Suppressor macrophage treated with lipopolysaccharide for 1 hour (primary cell): ENCODE data around the gene CORO7.
"Not testable (repeated sequence)": the region's sequence is repeated elsewhere in the genome, so short reads cannot be mapped to it uniquely, and the experiment has no call there.

Source experiments
- DNase-seq, 3 donors: peaks; one replicate each; pipeline ENCODE4 v3.0.0-alpha.2; 2020 to 2022

Gene CORO7

DNA sequence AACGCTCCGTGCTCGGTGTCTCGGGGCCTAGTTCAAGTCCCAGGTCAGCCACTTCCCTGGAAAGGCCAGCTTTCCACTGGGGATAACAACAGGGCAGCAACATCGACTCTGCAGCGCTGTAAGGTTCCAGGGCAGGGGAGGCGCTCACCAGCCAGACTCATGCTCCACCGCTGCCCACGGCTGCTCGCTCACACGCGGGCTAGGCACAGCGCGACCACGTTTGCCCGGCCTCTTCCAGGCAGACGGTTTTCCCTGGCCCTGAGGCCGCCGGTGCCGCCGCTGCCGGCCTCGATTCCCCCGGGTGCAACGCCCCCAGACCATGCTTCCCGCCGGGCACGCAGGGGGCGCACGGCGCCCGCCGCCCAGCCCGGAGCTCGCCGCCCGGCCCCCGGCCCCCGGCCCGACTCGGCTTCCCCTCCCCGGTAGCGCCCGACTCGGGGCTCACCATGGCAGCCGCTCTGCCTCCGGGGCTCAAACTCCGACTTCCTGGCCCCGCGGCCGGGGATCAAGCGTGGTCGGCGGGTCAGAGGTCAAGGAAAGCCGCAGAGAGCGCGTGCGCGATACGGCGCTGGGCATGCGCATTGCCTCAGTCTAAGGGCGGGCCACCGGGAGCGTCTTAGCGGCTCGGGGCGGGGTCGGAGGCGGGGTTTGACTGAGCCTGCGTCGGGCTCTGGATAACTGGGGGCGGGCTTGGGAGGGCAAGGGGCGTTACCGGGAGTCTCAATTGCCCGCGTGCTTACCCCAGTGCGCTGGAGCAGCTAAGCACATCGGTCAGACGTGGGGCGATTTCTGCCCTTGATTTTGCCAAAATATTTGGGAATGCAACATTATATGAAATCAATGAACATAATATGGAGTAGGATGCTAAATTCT, 65.4 kb downstream of the CORO7 start, which contains the start of gene PAM16:
Gene PAM16 (minus strand): TSS at position 535 of the 873 bp plus-strand sequence. CDS start 87 bp downstream, at position 448.
- peak; percentile 98 to 99 (median 99) for DNase-seq

DNA sequence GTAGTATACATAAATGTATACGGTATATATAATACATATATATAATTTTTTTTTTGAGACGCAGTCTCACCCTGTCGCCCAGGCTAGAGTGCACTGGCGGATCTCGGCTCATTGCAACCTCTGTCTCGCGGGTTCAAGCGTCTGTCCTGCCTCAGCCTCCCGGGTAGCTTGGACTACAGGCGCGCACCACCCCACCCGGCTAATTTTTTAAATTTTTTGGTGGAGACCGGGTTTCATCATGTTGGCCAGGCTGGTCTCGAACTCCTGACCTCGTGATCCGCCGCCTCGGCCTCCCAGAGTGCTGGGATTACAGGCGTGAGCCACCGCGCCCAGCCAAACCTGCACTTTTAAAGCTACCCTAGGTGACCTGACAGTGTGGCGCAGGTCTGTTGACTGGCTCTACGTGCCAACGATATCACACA, 66.0 kb downstream of the CORO7 start:
- DNase-seq: no peak

- no peak for DNase-seq
Measured at GRCh38 chr16:4349332-4349731, 67.1 kb downstream of the CORO7 start.

DNA sequence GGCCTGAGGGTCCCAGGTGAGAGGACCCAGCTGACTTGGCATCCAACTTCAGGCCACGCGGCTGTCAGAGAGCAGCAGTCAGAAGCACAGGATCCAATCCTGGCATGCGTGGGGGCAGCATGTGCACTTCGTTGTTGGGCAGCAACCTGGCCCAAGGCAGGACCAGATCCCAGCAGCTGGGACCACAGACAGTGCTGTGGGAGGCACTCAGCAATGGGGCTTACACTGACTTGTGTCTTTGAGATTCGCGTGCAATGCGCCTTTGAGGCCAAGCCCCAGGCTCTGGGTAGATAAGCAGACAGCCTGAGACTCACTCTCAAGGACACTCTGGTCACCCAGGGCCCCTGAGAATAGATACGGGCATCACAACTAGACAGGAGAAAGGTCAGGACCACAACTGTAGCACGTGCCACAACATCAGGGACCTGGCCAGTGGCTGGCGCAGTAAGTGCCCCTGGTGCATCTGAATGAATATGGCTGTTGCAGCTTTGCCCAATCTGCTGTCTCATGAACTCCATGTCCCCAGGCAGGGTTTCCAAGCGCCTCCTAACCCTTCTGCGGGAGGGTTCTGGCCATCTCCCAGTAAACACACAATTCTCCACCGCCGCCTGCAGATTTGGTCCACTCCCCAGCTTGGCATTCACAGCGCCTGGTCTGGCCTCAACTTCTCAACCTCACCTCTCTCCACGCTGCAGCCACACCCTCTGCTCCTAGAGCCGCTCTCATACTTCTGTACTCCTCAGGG, 68.5 kb downstream of the CORO7 start:
- DNase-seq: no peak

GRCh38 chr16:4347010-4347409, 69.4 kb downstream of the CORO7 start:
- peak; percentile 58 to 73 (median 61) for DNase-seq

DNA sequence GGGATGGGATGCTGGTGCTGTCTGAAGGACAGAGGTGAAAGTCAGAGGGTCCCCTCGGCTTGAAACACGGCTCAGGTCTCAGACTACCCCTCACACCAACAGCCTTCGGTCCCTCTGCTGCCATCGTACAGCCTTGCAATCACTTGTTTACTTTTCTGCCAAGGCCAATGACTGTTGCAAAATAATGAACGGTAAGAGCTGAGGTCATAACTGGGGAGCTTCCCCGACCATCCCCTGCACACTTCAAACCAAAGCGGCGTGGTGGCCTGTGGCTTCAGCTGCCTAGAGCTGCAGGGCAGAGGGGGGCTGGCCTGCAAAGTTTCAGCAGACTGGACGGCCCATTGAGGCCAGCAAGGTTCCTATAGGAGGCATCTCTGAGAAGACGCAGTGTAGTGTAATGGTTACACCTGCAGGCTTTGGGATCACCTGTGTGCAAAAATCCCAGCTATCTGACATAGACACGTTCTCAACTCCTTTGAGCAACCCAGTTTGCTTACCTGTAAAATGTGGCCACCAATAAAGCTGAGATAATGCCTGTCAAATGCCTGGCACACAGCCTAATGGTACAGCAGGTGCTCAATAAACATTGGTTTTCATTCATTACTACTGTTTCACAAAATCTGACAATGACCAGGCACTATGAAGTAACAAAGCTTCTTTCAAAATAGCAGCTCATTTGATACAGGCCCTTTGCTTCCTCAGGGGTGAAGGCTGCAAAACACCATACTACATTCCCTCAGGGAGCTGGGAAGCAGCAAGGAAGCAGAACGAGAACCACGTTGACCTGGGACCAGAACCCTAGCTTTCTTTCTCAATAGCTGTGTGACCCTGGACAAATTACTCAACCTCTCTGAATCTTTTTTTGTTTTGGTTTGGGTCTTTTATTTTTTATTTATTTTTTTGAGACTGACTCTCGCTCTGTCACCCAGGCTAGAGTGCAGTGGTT, 70.3 kb downstream of the CORO7 start:
- DNase-seq: peak; percentile 63 to 65 (median 64)

- DNase-seq: no peak
Measured at GRCh38 chr16:4344983-4345835, 71.2 kb downstream of the CORO7 start.

DNA sequence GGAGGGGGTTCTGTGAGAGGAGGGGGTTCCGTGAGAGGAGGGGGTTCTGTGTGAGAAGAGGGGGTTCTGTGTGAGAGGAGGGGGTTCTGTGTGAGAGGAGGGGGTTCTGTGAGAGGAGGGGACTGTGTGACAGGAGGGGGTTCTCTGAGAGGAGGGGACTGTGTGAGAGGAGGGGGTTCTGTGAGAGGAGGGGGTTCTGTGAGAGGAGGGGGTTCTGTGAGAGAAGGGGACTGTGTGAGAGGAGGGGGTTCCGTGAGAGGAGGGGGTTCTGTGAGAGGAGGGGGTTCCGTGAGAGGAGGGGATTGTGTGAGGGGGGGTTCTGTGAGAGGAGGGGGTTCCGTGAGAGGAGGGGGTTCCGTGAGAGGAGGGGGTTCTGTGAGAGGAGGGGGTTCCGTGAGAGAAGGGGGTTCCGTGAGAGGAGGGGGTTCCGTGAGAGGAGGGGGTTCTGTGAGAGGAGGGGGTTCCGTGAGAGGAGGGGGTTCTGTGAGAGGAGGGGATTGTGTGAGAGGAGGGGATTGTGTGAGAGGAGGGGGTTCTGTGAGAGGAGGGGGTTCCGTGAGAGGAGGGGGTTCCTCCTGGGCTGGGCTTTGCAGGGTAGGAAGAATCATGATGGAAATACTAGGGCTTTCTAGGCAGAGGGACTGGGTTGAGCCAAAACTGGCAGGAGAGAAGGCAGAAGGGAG, 72.0 kb downstream of the CORO7 start:
- DNase-seq: not testable (repeated sequence)

DNA sequence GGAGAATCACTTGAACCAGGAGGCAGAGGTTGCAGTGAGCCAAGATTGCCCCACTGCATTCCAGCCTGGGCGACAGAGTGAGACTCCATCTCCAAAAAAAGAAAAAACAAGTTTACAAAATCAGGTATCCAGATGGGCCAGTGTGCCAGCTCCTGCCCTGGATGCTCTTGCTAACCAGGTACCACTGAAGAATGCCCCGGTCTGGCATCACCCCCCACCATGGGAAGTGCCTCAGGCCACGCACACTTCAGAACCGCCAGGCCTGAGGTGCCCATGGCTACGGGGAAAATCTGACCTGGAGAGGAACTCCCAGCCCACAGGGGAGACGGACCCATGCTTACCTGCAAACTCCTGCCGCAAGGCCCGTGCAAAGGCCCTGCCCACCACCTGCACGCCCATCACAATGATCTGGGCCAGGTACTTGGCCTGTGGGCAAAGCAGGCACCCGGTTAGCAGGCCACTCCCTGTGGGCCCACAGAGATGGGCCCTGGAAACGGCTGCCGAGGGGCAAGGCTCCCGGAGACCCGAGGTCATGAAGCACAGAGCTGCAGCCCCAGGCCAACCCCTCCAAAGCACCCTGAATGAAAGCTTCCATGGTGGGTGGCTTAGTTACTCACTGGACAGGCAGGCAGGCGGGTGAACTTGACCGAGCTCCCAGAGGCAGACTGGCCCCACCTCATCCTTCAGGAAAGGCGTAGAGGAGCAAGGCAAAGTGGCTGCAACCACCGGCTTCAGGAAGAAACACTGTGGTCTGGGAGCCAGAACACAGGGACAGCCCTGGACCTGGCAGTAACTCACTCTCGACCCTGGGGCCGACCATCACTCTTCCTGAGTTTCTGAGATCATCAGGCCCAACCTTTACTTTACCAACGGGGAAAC, 73.3 kb downstream of the CORO7 start:
- DNase-seq: no peak

DNA sequence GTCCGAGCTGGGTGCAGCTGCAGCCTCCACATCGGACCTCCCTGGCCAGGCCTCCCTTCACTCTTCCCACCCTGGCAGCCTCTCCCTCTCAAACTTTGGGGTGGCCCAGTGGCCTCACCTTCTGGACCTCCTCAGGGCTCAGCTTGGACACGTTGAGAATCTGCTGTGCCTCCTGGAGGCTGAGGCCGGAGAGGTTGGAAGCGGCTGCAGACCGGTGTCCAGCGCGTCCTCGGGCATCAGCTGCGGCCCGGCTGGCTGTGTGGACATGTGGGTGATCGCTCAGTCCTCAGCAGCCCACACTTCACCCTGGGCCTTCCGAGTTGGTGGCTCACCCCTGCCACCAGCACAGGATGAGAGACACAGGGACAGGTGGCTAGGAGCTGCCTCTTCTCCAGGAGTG, 75.1 kb downstream of the CORO7 start:
- no peak for DNase-seq

DNA sequence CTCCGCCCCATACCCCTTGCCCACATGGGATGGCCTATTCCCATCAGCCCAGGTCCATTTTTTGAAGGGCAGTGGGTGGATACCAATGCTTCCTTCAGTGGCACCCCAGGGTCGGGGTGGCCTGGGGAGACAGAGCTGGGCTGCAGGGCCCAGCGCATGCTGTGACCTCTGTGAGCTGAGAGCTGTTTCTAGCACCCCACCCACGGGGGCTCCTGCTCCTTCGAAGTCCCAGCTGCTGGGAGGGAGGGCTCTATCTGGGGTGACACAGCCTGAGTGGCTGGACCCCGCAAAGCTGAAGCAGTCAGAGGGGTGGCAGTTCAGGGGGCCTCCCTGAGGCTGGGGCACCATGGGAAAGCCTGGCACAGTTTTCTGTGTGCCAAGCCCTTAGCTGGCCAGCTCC, 76.0 kb downstream of the CORO7 start:
- DNase-seq: no peak

GRCh38 chr16:4339909-4340308, 76.5 kb downstream of the CORO7 start:
- no peak for DNase-seq

- DNase-seq: no peak
Measured at GRCh38 chr16:4339455-4339854, 76.9 kb downstream of the CORO7 start.

GRCh38 chr16:4338712-4339299, 77.6 kb downstream of the CORO7 start:
- no peak for DNase-seq

DNA sequence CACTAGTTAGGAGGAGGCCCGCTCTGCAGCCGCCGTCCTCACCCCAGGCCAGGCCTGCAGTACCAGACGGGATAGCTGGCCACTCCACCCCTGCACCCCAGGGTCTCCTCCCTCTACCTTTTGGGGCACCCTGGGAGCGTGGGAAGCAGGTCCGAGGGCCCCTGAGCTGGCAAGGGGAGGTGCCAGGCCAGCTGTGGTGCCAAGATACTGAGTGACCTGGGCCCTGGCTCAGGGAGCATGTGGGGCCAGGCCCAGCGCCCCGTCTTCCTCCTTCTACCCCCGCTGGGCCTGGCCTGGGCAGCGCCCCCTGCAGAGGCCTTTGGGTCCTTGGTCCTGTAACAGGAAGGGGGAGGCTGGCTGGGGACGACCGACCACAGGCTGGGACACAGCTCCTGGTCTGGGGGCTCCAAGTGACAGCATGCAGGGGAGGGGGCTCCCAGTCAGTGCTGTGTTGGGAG, 78.2 kb downstream of the CORO7 start:
- DNase-seq: no peak

- DNase-seq: no peak
Measured at GRCh38 chr16:4337540-4338088, 78.8 kb downstream of the CORO7 start.

GRCh38 chr16:4336701-4337539, 79.5 kb downstream of the CORO7 start:
- DNase-seq: no peak
